ENCODE data around the gene KLHL35. TPM values are rescaled to one million over a fixed set of nuclear protein-coding genes. Genes with fewer than 3 reads are reported as not detected.
A peak's percentile ranks its signal among the peaks of the same experiment; 100 is the strongest.

KLHL35 gene
- polyA plus RNA-seq, 2 donors = 0.24 to 0.39 TPM

GRCh38 chr11:75398906-75399305 lies 34.1 kb downstream of the KLHL35 start:
- Histone ChIP-seq H3K27me3 (ENCODE audit: control insufficient read depth in 1 of 2, insufficient read depth in 2 of 2, low read length in 2 of 2) (no peaks in the 10 kb centered on the region), H3K36me3 (ENCODE audit: control insufficient read depth in 2 of 2, insufficient read depth in 2 of 2, low read length in 1 of 2) (peaks cover 12 to 20% of the 10 kb centered on the region in 2 donors), H3K9me3 (ENCODE audit: control insufficient read depth in 2 of 2, insufficient read depth in 1 of 2, low read depth in 1 of 2, low read length in 1 of 2) (no peaks in the 10 kb centered on the region), H3K4me3 (ENCODE audit: low read depth in 1 of 2, low read length in 2 of 2) (no peak overlapping the region), H3K27ac (ENCODE audit: low read depth in 2 of 2, low read length in 1 of 2) (no peak overlapping the region), H3K4me1 (ENCODE audit: control insufficient read depth in 2 of 2, insufficient read depth in 2 of 2, low read length in 1 of 2) (peaks cover 0 to 4% of the 10 kb centered on the region in 2 donors)
- 71% methylated on average over 8 of the region's 8 CpGs for WGBS, 2 donors

GRCh38 chr11:75394085-75394840 lies 38.7 kb downstream of the KLHL35 start:
- no peaks in the 10 kb centered on the region for H3K36me3 ChIP-seq (ENCODE audit: control insufficient read depth in 2 of 2, insufficient read depth in 2 of 2, low read length in 1 of 2)
- no peak overlapping the region for H3K4me3 ChIP-seq (ENCODE audit: low read depth in 1 of 2, low read length in 2 of 2)
- no peaks in the 10 kb centered on the region for H3K9me3 ChIP-seq (ENCODE audit: control insufficient read depth in 2 of 2, insufficient read depth in 1 of 2, low read depth in 1 of 2, low read length in 1 of 2)
- no peak overlapping the region for H3K27ac ChIP-seq (ENCODE audit: low read depth in 2 of 2, low read length in 1 of 2)
- no peaks in the 10 kb centered on the region for H3K27me3 ChIP-seq (ENCODE audit: control insufficient read depth in 1 of 2, insufficient read depth in 2 of 2, low read length in 2 of 2)
- no peaks in the 10 kb centered on the region for H3K4me1 ChIP-seq (ENCODE audit: control insufficient read depth in 2 of 2, insufficient read depth in 2 of 2, low read length in 1 of 2)
- WGBS, 2 donors = 79 to 83% methylated on average over 8 of the region's 8 CpGs

- H3K4me1 ChIP-seq (ENCODE audit: control insufficient read depth in 2 of 2, insufficient read depth in 2 of 2, low read length in 1 of 2) = no peaks in the 10 kb centered on the region
- H3K9me3 ChIP-seq (ENCODE audit: control insufficient read depth in 2 of 2, insufficient read depth in 1 of 2, low read depth in 1 of 2, low read length in 1 of 2) = no peaks in the 10 kb centered on the region
- H3K27ac ChIP-seq (ENCODE audit: low read depth in 2 of 2, low read length in 1 of 2) = no peak overlapping the region
- no peaks in the 10 kb centered on the region for H3K27me3 ChIP-seq (ENCODE audit: control insufficient read depth in 1 of 2, insufficient read depth in 2 of 2, low read length in 2 of 2)
- no peak overlapping the region for H3K4me3 ChIP-seq (ENCODE audit: low read depth in 1 of 2, low read length in 2 of 2)
- WGBS, 2 donors = 87 to 88% methylated on average over 7 of the region's 7 CpGs
- H3K36me3 ChIP-seq (ENCODE audit: control insufficient read depth in 2 of 2, insufficient read depth in 2 of 2, low read length in 1 of 2) = no peaks in the 10 kb centered on the region
Measured at GRCh38 chr11:75389925-75390324, 43.1 kb downstream of the KLHL35 start.

- 41 to 65% methylated on average over 10 to 11 of the region's 11 CpGs for WGBS, 2 donors
- H3K27ac ChIP-seq (ENCODE audit: low read depth in 2 of 2, low read length in 1 of 2) = no peak overlapping the region
- H3K4me3 ChIP-seq (ENCODE audit: low read depth in 1 of 2, low read length in 2 of 2) = no peak overlapping the region
- H3K27me3 ChIP-seq (ENCODE audit: control insufficient read depth in 1 of 2, insufficient read depth in 2 of 2, low read length in 2 of 2) = no peaks in the 10 kb centered on the region
- no peaks in the 10 kb centered on the region for H3K9me3 ChIP-seq (ENCODE audit: control insufficient read depth in 2 of 2, insufficient read depth in 1 of 2, low read depth in 1 of 2, low read length in 1 of 2)
- H3K4me1 ChIP-seq (ENCODE audit: control insufficient read depth in 2 of 2, insufficient read depth in 2 of 2, low read length in 1 of 2) = no peaks in the 10 kb centered on the region
- H3K36me3 ChIP-seq (ENCODE audit: control insufficient read depth in 2 of 2, insufficient read depth in 2 of 2, low read length in 1 of 2) = no peaks in the 10 kb centered on the region
Measured at GRCh38 chr11:75389276-75389605, 43.8 kb downstream of the KLHL35 start.

GRCh38 chr11:75388386-75389275 lies 44.4 kb downstream of the KLHL35 start:
- Histone ChIP-seq H3K4me3 (ENCODE audit: low read depth in 1 of 2, low read length in 2 of 2) (no peak overlapping the region), H3K36me3 (ENCODE audit: control insufficient read depth in 2 of 2, insufficient read depth in 2 of 2, low read length in 1 of 2) (no peaks in the 10 kb centered on the region), H3K27ac (ENCODE audit: low read depth in 2 of 2, low read length in 1 of 2) (peak overlapping the region in 1 of 2 donors; percentile 38), H3K27me3 (ENCODE audit: control insufficient read depth in 1 of 2, insufficient read depth in 2 of 2, low read length in 2 of 2) (no peaks in the 10 kb centered on the region), H3K4me1 (ENCODE audit: control insufficient read depth in 2 of 2, insufficient read depth in 2 of 2, low read length in 1 of 2) (no peaks in the 10 kb centered on the region), H3K9me3 (ENCODE audit: control insufficient read depth in 2 of 2, insufficient read depth in 1 of 2, low read depth in 1 of 2, low read length in 1 of 2) (no peaks in the 10 kb centered on the region)
- WGBS, 2 donors = 26 to 27% methylated on average over 9 of the region's 9 CpGs

- H3K4me1 ChIP-seq (ENCODE audit: control insufficient read depth in 2 of 2, insufficient read depth in 2 of 2, low read length in 1 of 2) = no peaks in the 10 kb centered on the region
- no peaks in the 10 kb centered on the region for H3K9me3 ChIP-seq (ENCODE audit: control insufficient read depth in 2 of 2, insufficient read depth in 1 of 2, low read depth in 1 of 2, low read length in 1 of 2)
- no peak overlapping the region for H3K27ac ChIP-seq (ENCODE audit: low read depth in 2 of 2, low read length in 1 of 2)
- WGBS, 2 donors = 68 to 72% methylated on average over 3 of the region's 3 CpGs
- H3K27me3 ChIP-seq (ENCODE audit: control insufficient read depth in 1 of 2, insufficient read depth in 2 of 2, low read length in 2 of 2) = no peaks in the 10 kb centered on the region
- H3K36me3 ChIP-seq (ENCODE audit: control insufficient read depth in 2 of 2, insufficient read depth in 2 of 2, low read length in 1 of 2) = no peaks in the 10 kb centered on the region
- H3K4me3 ChIP-seq (ENCODE audit: low read depth in 1 of 2, low read length in 2 of 2) = no peak overlapping the region
Measured at GRCh38 chr11:75387736-75388294, 45.2 kb downstream of the KLHL35 start.

GRCh38 chr11:75386942-75387630 lies 45.9 kb downstream of the KLHL35 start:
- H3K9me3 ChIP-seq (ENCODE audit: control insufficient read depth in 2 of 2, insufficient read depth in 1 of 2, low read depth in 1 of 2, low read length in 1 of 2) = no peaks in the 10 kb centered on the region
- H3K36me3 ChIP-seq (ENCODE audit: control insufficient read depth in 2 of 2, insufficient read depth in 2 of 2, low read length in 1 of 2) = no peaks in the 10 kb centered on the region
- WGBS, 2 donors = 45 to 49% methylated on average over 3 of the region's 3 CpGs
- H3K27me3 ChIP-seq (ENCODE audit: control insufficient read depth in 1 of 2, insufficient read depth in 2 of 2, low read length in 2 of 2) = no peaks in the 10 kb centered on the region
- no peak overlapping the region for H3K4me3 ChIP-seq (ENCODE audit: low read depth in 1 of 2, low read length in 2 of 2)
- no peaks in the 10 kb centered on the region for H3K4me1 ChIP-seq (ENCODE audit: control insufficient read depth in 2 of 2, insufficient read depth in 2 of 2, low read length in 1 of 2)
- H3K27ac ChIP-seq (ENCODE audit: low read depth in 2 of 2, low read length in 1 of 2) = no peak overlapping the region

- 23 to 25% methylated on average over 24 of the region's 24 CpGs for WGBS, 2 donors
- no peak overlapping the region for H3K27ac ChIP-seq (ENCODE audit: low read depth in 2 of 2, low read length in 1 of 2)
Measured at GRCh38 chr11:75384438-75385080, 48.4 kb downstream of the KLHL35 start.

GRCh38 chr11:75383246-75383645 lies 49.8 kb downstream of the KLHL35 start:
- no peaks in the 10 kb centered on the region for H3K9me3 ChIP-seq (ENCODE audit: control insufficient read depth in 2 of 2, insufficient read depth in 1 of 2, low read depth in 1 of 2, low read length in 1 of 2)
- no peaks in the 10 kb centered on the region for H3K36me3 ChIP-seq (ENCODE audit: control insufficient read depth in 2 of 2, insufficient read depth in 2 of 2, low read length in 1 of 2)
- no peak overlapping the region for H3K27ac ChIP-seq (ENCODE audit: low read depth in 2 of 2, low read length in 1 of 2)
- no peak overlapping the region for H3K4me3 ChIP-seq (ENCODE audit: low read depth in 1 of 2, low read length in 2 of 2)
- 69 to 76% methylated on average over 3 of the region's 3 CpGs for WGBS, 2 donors
- H3K4me1 ChIP-seq (ENCODE audit: control insufficient read depth in 2 of 2, insufficient read depth in 2 of 2, low read length in 1 of 2) = peaks cover 0 to 7% of the 10 kb centered on the region in 2 donors
- H3K27me3 ChIP-seq (ENCODE audit: control insufficient read depth in 1 of 2, insufficient read depth in 2 of 2, low read length in 2 of 2) = no peaks in the 10 kb centered on the region

More at GRCh38 chr11:75384438-75385080, 48.4 kb downstream of the KLHL35 start:
- no peaks in the 10 kb centered on the region for H3K9me3 ChIP-seq (ENCODE audit: control insufficient read depth in 2 of 2, insufficient read depth in 1 of 2, low read depth in 1 of 2, low read length in 1 of 2)
- no peaks in the 10 kb centered on the region for H3K27me3 ChIP-seq (ENCODE audit: control insufficient read depth in 1 of 2, insufficient read depth in 2 of 2, low read length in 2 of 2)
- H3K36me3 ChIP-seq (ENCODE audit: control insufficient read depth in 2 of 2, insufficient read depth in 2 of 2, low read length in 1 of 2) = no peaks in the 10 kb centered on the region
- no peak overlapping the region for H3K4me3 ChIP-seq (ENCODE audit: low read depth in 1 of 2, low read length in 2 of 2)
- H3K4me1 ChIP-seq (ENCODE audit: control insufficient read depth in 2 of 2, insufficient read depth in 2 of 2, low read length in 1 of 2) = peaks cover 0 to 7% of the 10 kb centered on the region in 2 donors
